Camera-type eye (tissue), 1 donor: ENCODE data around the gene SPTBN1. TPM values are rescaled to one million over a fixed set of nuclear protein-coding genes. Genes with fewer than 3 reads are reported as not detected.

Experiments
- total RNA-seq: library from RNA; depleted of rRNA; stranded (reverse); fragments of >200 nt; gene quantifications from one replicate; pipeline ENCODE4 v1.2.3, GENCODE V29; 2014

The SPTBN1 gene
- 409 TPM for total RNA-seq

DNA sequence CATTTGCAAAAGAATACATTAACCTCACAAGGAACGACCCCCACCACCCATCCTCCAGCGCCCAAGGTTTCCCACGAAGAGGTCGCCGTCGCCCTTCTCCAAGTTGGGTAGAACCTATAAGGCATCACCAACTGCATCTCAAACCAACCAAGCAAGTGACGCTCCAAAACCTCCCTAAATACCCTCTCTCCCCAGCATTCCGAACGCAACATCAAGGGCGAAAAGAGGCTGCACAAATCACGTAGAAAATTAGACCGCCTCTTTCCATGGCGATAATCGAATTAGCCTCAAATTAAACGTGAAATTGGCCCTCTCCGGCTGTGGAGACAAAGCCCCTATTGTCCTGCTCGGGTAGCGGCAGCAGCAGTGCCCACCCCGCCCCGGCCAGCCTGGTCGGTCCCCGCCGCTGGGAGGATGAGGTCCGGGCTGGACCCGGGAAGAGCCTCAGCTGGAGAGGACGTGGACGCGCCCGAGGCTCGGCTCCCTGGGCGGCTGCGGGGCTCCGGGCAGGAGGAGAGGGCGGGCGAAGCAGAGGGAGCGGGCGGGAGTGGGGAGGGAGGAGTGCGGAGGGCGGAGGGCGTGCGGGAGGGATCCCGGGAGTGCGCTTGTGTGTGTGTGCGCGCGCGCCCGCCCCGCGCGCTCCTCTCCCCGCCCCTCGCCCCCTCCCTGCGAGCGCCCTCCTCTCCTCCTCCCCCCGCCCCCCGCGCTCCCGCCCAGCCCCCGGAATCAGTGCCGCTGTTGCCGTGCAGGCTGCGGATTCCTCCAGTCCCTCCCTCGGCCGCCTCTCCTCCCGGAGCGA, at the start of gene SPTBN1:
Gene SPTBN1, plus strand, starts transcription at position 765 of the 799 bp plus-strand sequence. CDS start 70,092 bp downstream, outside the sequence.

Other genes with a start within 250 kb of the SPTBN1 start
- gene TSPYL6, start 200.1 kb upstream of the SPTBN1 start, total RNA-seq: 0.44 TPM